Fibroblast of lung (primary cell): Measurements from ENCODE around the gene SERGEF. TPM values are rescaled to one million over a fixed set of nuclear protein-coding genes. Genes with fewer than 3 reads are reported as not detected.

ENCODE experiments used
- DNase-seq, 2 donors: peaks; one replicate each; pipeline versions ENCODE4 v3.0.0 to v3.0.0-alpha.2; 2010; ENCODE audit warnings: low read depth in 2 of 2
- H2AFZ ChIP-seq: 2 replicates; pipeline ENCODE4 v1.5.1; 2012; ENCODE audit warnings: low read length, control low read depth, inconsistent platforms
- H3K27ac ChIP-seq: 2 replicates; pipeline ENCODE4 v1.5.1; 2011; ENCODE audit warnings: low read length, control low read depth; ENCODE audit not compliant: insufficient read depth
- H3K27me3 ChIP-seq: 2 replicates; pipeline ENCODE4 v1.5.1; 2011; ENCODE audit warnings: mild to moderate bottlenecking, low read length; ENCODE audit not compliant: control insufficient read depth, insufficient read depth
- H3K36me3 ChIP-seq: 2 replicates; pipeline ENCODE4 v1.5.1; 2011; ENCODE audit warnings: low read length; ENCODE audit not compliant: control insufficient read depth, insufficient read depth
- H3K4me1 ChIP-seq: 2 replicates; pipeline ENCODE4 v1.5.1; 2011; ENCODE audit warnings: low read length; ENCODE audit not compliant: control insufficient read depth, insufficient read depth; ENCODE audit errors: extremely low read depth
- H3K4me2 ChIP-seq: 2 replicates; pipeline ENCODE4 v1.5.1; 2011; ENCODE audit warnings: low read length, control low read depth; ENCODE audit not compliant: insufficient read depth; ENCODE audit errors: extremely low read depth
- H3K4me3 ChIP-seq, 4 experiments: fragments of 200-600 bp in 1 of 4; sonication (generic) in 1 of 4; replicated peaks in 1 of 4; 2 replicates each; pipeline ENCODE4 v1.5.1; 2011 to 2016; ENCODE audit warnings: low read length in 4 of 4, low read depth in 3 of 4, mild to moderate bottlenecking in 3 of 4, control low read depth in 2 of 4, inconsistent platforms in 1 of 4, mixed read lengths in 1 of 4; ENCODE audit not compliant: insufficient read depth in 1 of 4; ENCODE audit errors: control extremely low read depth in 1 of 4
- H3K79me2 ChIP-seq: 2 replicates; pipeline ENCODE4 v1.5.1; 2012; ENCODE audit warnings: mild to moderate bottlenecking, low read length, inconsistent platforms; ENCODE audit not compliant: control insufficient read depth, insufficient read depth
- H3K9ac ChIP-seq: 2 replicates; pipeline ENCODE4 v1.5.1; 2011; ENCODE audit warnings: mild to moderate bottlenecking, low read length, control low read depth; ENCODE audit not compliant: insufficient read depth
- H3K9me3 ChIP-seq: 2 replicates; pipeline ENCODE4 v1.5.1; 2012; ENCODE audit warnings: low read depth, low read length; ENCODE audit not compliant: control insufficient read depth, insufficient read depth
- H4K20me1 ChIP-seq: 2 replicates; pipeline ENCODE4 v1.5.1; 2011; ENCODE audit warnings: low read length; ENCODE audit not compliant: control insufficient read depth, insufficient read depth; ENCODE audit errors: extremely low read depth
- EZH2 ChIP-seq: IDR thresholded peaks from 2 replicates; pipeline ENCODE4 v1.5.1; 2012; ENCODE audit warnings: low read length, control low read depth, mild to moderate bottlenecking; ENCODE audit errors: missing control alignments
- polyA plus RNA-seq, 2 donors: library from polyadenylated mRNA; depleted of rRNA in 1 of 2; stranded (reverse) in 1 of 2; unstranded in 1 of 2; fragments of >200 nt; gene quantifications; 2 replicates each; pipeline ENCODE4 v1.2.1, GENCODE V29; 2011 to 2012; ENCODE audit warnings: missing spikeins in 1 of 2
- total RNA-seq: library from RNA; depleted of rRNA; stranded (reverse); fragments of >200 nt; gene quantifications from 2 replicates; pipeline ENCODE4 v1.2.1, GENCODE V29; 2014
- TF ChIP-seq, protein P1 (sequence below), 2 donors: IDR thresholded peaks in 1 of 2; conservative IDR thresholded peaks in 1 of 2; 1 replicate in 1 of 2; 2 replicates in 1 of 2; pipeline ENCODE4 v1.5.1; 2011 to 2012; ENCODE audit warnings: low read length in 2 of 2, control low read depth in 1 of 2, inconsistent platforms in 1 of 2, low read depth in 1 of 2, mild to moderate bottlenecking in 1 of 2

Gene SERGEF
- total and polyA plus RNA-seq, 2 donors (not counting 1 experiment from before 2014, with no cell fraction given): 14.5 to 38.5 TPM

DNA sequence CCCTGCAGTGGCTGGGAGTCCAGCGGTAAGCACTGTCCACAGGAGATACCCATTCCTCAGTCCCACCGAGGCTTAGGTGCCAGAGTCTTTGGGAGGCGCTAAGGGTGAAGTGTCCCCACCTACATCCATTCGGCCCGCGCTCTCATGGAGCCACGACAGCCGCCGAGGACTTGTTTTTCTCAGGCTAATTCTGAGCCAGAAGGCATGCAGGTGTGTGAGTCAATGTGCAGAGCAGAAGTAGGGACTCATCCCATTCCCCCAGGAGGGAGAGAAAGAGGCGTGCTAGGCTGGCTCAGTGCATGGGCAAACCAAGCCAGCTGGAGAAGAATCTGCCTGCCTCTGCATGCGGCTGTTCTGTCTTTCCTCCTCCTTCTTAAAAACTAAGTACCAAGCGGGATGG lies 231.6 kb downstream of the SERGEF start:
- Histone ChIP-seq H3K9ac (no peak overlapping the region), H3K27me3 (peaks cover 4% of the 10 kb centered on the region), H3K4me2 (no peak overlapping the region), H4K20me1 (no peaks in the 10 kb centered on the region), H2AFZ (no peak overlapping the region), H3K4me3 (no peak overlapping the region), H3K27ac (no peak overlapping the region), H3K9me3 (no peaks in the 10 kb centered on the region), H3K79me2 (no peaks in the 10 kb centered on the region), H3K36me3 (no peaks in the 10 kb centered on the region), H3K4me1 (no peaks in the 10 kb centered on the region)
- no peak for DNase-seq
- TF ChIP-seq, protein P1, sequence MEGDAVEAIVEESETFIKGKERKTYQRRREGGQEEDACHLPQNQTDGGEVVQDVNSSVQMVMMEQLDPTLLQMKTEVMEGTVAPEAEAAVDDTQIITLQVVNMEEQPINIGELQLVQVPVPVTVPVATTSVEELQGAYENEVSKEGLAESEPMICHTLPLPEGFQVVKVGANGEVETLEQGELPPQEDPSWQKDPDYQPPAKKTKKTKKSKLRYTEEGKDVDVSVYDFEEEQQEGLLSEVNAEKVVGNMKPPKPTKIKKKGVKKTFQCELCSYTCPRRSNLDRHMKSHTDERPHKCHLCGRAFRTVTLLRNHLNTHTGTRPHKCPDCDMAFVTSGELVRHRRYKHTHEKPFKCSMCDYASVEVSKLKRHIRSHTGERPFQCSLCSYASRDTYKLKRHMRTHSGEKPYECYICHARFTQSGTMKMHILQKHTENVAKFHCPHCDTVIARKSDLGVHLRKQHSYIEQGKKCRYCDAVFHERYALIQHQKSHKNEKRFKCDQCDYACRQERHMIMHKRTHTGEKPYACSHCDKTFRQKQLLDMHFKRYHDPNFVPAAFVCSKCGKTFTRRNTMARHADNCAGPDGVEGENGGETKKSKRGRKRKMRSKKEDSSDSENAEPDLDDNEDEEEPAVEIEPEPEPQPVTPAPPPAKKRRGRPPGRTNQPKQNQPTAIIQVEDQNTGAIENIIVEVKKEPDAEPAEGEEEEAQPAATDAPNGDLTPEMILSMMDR (conservative IDR thresholded peaks at IDR 0.05 in 1 of 2, IDR thresholded peaks at IDR 0.05 in 1 of 2; ENCODE audit: low read depth in 1 of 2, low read length in 2 of 2): no peak
- TF ChIP-seq EZH2: no peak

DNA sequence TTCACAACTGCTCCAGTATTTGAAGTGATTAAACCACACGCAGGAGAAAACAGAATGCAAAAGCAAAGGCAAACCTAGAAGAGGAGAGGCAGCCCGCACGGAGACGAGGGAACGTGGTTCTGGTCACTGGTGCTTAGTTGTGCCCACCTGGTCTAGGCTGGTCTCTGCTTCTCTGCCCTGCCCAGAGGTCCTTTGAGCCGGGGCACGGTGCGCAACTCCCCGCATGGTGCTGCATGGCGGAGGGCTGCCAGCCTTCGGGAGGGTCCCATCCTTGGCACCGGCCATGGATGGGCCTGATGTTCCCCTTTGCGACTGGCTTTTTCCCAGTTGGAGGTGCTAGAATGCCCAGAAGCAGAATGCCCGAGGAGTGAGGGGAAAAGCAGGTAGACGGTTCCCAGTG lies 232.2 kb downstream of the SERGEF start:
- H3K9ac ChIP-seq: no peak overlapping the region
- H3K4me1 ChIP-seq: no peaks in the 10 kb centered on the region
- H4K20me1 ChIP-seq: no peaks in the 10 kb centered on the region
- no peak overlapping the region for H3K4me2 ChIP-seq
- H2AFZ ChIP-seq: no peak overlapping the region
- H3K27me3 ChIP-seq: peaks cover 4% of the 10 kb centered on the region
- no peak overlapping the region for H3K27ac ChIP-seq
- H3K79me2 ChIP-seq: no peaks in the 10 kb centered on the region
- H3K9me3 ChIP-seq: no peaks in the 10 kb centered on the region
- H3K36me3 ChIP-seq: no peaks in the 10 kb centered on the region
- no peak overlapping the region for H3K4me3 ChIP-seq
- DNase-seq: no peak
- TF ChIP-seq, protein P1 (conservative IDR thresholded peaks at IDR 0.05 in 1 of 2, IDR thresholded peaks at IDR 0.05 in 1 of 2; ENCODE audit: low read depth in 1 of 2, low read length in 2 of 2): no peak
- no peak for TF ChIP-seq EZH2

DNA sequence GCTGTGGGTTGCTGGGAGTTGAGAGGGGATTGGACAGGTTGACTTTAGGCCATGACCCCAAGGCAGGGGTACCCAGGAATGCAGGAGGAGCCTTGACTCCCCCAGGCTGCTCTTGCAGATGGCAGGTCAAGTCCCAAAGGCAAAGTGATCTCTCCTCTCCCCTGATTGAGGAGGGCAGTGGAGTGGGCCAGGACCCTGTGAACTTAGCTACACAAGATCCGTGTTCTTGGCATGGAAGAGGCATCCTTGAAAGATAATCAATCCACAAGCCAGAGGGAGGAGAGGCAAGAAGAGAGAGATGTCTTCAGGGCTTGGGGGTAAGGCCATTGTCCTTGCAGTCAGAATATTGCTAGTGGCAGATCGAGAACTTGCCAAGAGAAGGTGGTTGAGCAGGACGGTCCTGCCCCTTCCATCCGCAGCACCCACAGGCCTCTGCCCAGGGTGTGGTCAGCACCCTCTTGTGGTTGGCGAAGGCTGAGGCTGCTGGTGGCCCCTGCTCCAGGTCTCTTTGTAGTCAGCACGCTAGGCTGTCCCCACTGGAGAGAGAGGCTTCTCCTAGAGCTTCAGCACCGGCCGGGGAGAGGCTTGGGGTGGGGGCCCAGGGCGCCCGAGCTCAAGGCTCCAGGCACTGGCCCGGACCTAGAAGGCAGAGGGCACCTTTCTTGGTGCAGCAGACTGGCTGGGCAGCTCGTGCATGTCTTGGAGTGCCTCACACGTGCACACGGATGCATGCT lies 232.8 kb downstream of the SERGEF start:
- no peaks in the 10 kb centered on the region for H3K79me2 ChIP-seq
- no peak overlapping the region for H3K27ac ChIP-seq
- H3K4me2 ChIP-seq: no peak overlapping the region
- no peak overlapping the region for H2AFZ ChIP-seq
- no peaks in the 10 kb centered on the region for H4K20me1 ChIP-seq
- H3K27me3 ChIP-seq: peaks cover 4% of the 10 kb centered on the region
- no peak for DNase-seq
- no peaks in the 10 kb centered on the region for H3K4me1 ChIP-seq
- no peak overlapping the region for H3K4me3 ChIP-seq
- H3K9me3 ChIP-seq: no peaks in the 10 kb centered on the region
- H3K36me3 ChIP-seq: no peaks in the 10 kb centered on the region
- no peak overlapping the region for H3K9ac ChIP-seq
- TF ChIP-seq, protein P1 (conservative IDR thresholded peaks at IDR 0.05 in 1 of 2, IDR thresholded peaks at IDR 0.05 in 1 of 2; ENCODE audit: low read depth in 1 of 2, low read length in 2 of 2): no peak
- TF ChIP-seq EZH2: no peak
